Vagina (tissue), 2 donors: ENCODE measurements around the gene TMBIM6. TPM values are rescaled to one million over a fixed set of nuclear protein-coding genes. Genes with fewer than 3 reads are reported as not detected.

Source experiments
- DNase-seq, 2 donors: peaks; one replicate each; pipeline ENCODE4 v3.0.0-alpha.2; 2017; ENCODE audit errors: extremely low spot score in 2 of 2
- H3K27ac ChIP-seq: fragments of 200-600 bp; sonication (generic); one replicate; pipeline ENCODE4 v1.5.1; 2019
- H3K27me3 ChIP-seq: fragments of 200-600 bp; sonication (generic); one replicate; pipeline ENCODE4 v1.5.1; 2019
- H3K36me3 ChIP-seq, 2 donors: fragments of 200-600 bp; sonication (generic); one replicate each; pipeline ENCODE4 v1.5.1; 2017 to 2019
- H3K4me1 ChIP-seq: fragments of 200-600 bp; sonication (generic); one replicate; pipeline ENCODE4 v1.5.1; 2019
- H3K4me3 ChIP-seq, 2 donors: fragments of 200-600 bp; sonication (generic); 1 replicate in 1 of 2; 2 replicates in 1 of 2; pipeline ENCODE4 v1.5.1; 2016 to 2019
- H3K9me3 ChIP-seq: fragments of 200-600 bp; sonication (generic); one replicate; pipeline ENCODE4 v1.5.1; 2019
- CTCF ChIP-seq, 3 experiments: fragments of 450-650 bp in 2 of 3; fragments of 200-600 bp in 1 of 3; sonication (generic) in 1 of 3; IDR thresholded peaks; one replicate each; pipeline ENCODE4 v1.5.1; 2017 to 2019; ENCODE audit warnings: antibody characterized with exemption in 3 of 3, mild to moderate bottlenecking in 2 of 3, moderate library complexity in 2 of 3
- POLR2A ChIP-seq, 2 donors: fragments of 450-650 bp; IDR thresholded peaks; one replicate each; pipeline ENCODE4 v1.6.1; 2017; ENCODE audit warnings: antibody characterized with exemption in 2 of 2, mild to moderate bottlenecking in 2 of 2, moderate library complexity in 2 of 2
- POLR2AphosphoS5 ChIP-seq, 2 donors: sonication (generic); formaldehyde crosslinking; IDR thresholded peaks; one replicate each; pipeline ENCODE4 v1.9.0; 2017; ENCODE audit warnings: antibody characterized with exemption in 2 of 2, mild to moderate bottlenecking in 2 of 2, low read depth in 1 of 2; ENCODE audit not compliant: insufficient read depth in 1 of 2
- intact Hi-C: fragments of 100-400 bp; cut with DNase I; formaldehyde crosslinking; loops from one replicate; pipeline ENCODE4 v1.15.1; 2023
- total RNA-seq: library from RNA; depleted of rRNA; stranded (reverse); fragments of >200 nt; gene quantifications from one replicate; pipeline ENCODE4 v1.2.3, GENCODE V29; 2016

TMBIM6 gene
- total RNA-seq, 1 donor from 2014 or later: 240 TPM

GRCh38 chr12:49697808-49698207 lies 43.5 kb upstream of the TMBIM6 start:
- Histone ChIP-seq H3K4me3 (no peak overlapping the region), H3K36me3 (no peaks in the 10 kb centered on the region), H3K4me1 (peaks cover 14% of the 10 kb centered on the region), H3K9me3 (no peaks in the 10 kb centered on the region), H3K27ac (no peak overlapping the region), H3K27me3 (no peaks in the 10 kb centered on the region)
- DNase-seq: no peak
- no peak for TF ChIP-seq POLR2A (IDR thresholded peaks at IDR 0.05)
- TF ChIP-seq POLR2AphosphoS5 (IDR thresholded peaks at IDR 0.05; ENCODE audit: insufficient read depth in 1 of 2, low read depth in 1 of 2): no peak
- no peak for TF ChIP-seq CTCF (IDR thresholded peaks at IDR 0.05)
- intact Hi-C loops: no loop called here

GRCh38 chr12:49698619-49699545 lies 42.5 kb upstream of the TMBIM6 start:
- no peak for DNase-seq
- intact Hi-C loops: no loop called here
- Histone ChIP-seq H3K36me3 (no peaks in the 10 kb centered on the region), H3K27ac (peak overlapping the region; percentile 39), H3K27me3 (no peaks in the 10 kb centered on the region), H3K4me1 (peaks cover 21% of the 10 kb centered on the region), H3K4me3 (no peak overlapping the region), H3K9me3 (no peaks in the 10 kb centered on the region)
- TF ChIP-seq POLR2A (IDR thresholded peaks at IDR 0.05): no peak
- no peak for TF ChIP-seq CTCF (IDR thresholded peaks at IDR 0.05)
- no peak for TF ChIP-seq POLR2AphosphoS5 (IDR thresholded peaks at IDR 0.05; ENCODE audit: insufficient read depth in 1 of 2, low read depth in 1 of 2)

- no peaks in the 10 kb centered on the region for H3K36me3 ChIP-seq
Measured at GRCh38 chr12:49702009-49702408, 39.3 kb upstream of the TMBIM6 start.

DNA sequence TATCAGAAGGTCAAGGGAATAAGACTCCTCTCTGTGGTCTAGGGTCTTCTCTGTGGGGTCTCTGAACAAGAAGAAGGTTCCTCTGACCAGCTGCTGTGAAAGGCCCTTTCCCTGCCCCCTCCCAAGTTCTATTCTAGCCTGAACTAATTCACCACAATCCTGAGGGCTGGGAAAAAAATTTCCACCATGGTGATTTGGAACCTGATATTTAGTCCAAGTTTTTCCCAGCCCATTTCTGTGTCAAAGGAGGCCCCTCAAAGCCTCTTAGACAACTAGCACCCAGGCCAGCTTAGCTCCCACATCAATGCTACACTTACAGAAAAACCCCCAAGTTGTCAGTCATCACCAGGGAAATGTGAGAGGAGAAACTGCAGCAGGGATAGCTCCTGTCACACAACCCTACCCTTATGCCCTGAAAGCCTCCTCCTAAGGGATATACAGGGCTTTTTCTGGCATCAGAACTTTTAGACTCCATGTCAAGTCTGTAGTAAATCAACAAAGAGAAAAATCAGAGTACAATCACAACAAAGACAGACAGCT lies 38.6 kb upstream of the TMBIM6 start:
- peaks cover 34% of the 10 kb centered on the region for H3K4me1 ChIP-seq
- H3K9me3 ChIP-seq: no peaks in the 10 kb centered on the region
- intact Hi-C loops: no loop called here
- TF ChIP-seq POLR2AphosphoS5 (IDR thresholded peaks at IDR 0.05; ENCODE audit: insufficient read depth in 1 of 2, low read depth in 1 of 2) (no peak), CTCF (IDR thresholded peaks at IDR 0.05) (no peak), POLR2A (IDR thresholded peaks at IDR 0.05) (no peak)
- H3K27ac ChIP-seq: no peak overlapping the region
- H3K27me3 ChIP-seq: no peaks in the 10 kb centered on the region
- no peak overlapping the region for H3K4me3 ChIP-seq
- no peaks in the 10 kb centered on the region for H3K36me3 ChIP-seq
- no peak for DNase-seq

More at GRCh38 chr12:49702009-49702408, 39.3 kb upstream of the TMBIM6 start:
- intact Hi-C loops: no loop called here
- H3K27ac ChIP-seq: no peak overlapping the region
- H3K27me3 ChIP-seq: no peaks in the 10 kb centered on the region
- no peak for TF ChIP-seq CTCF (IDR thresholded peaks at IDR 0.05)
- no peak for TF ChIP-seq POLR2A (IDR thresholded peaks at IDR 0.05)
- DNase-seq: no peak
- no peak overlapping the region for H3K4me3 ChIP-seq
- H3K4me1 ChIP-seq: peaks cover 33% of the 10 kb centered on the region
- no peaks in the 10 kb centered on the region for H3K9me3 ChIP-seq

DNA sequence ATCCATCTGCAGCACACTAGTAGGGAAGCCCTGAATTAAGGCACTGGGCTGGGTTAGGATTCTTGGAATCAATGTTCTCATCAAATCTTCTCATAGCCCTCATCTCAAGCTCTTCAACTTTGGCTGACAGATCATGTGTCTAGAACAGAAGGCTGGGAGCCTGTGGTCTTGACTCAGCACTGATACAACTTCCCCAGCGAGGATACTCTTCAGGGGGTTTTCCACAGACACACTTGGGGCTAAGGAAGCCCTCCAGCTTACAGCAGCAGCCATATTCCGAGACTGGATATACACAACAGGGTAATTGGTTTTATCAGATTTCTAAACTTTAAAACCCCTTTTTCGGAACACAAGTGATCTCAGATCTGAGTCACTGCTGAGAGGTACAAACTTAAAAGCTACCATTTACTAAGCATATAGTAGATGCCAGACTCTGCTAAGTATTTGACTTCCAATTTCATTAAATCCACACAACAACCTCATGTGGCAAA lies 37.7 kb upstream of the TMBIM6 start:
- intact Hi-C loops: no loop called here
- no peak overlapping the region for H3K27ac ChIP-seq
- H3K4me1 ChIP-seq: peaks cover 31% of the 10 kb centered on the region
- H3K9me3 ChIP-seq: no peaks in the 10 kb centered on the region
- DNase-seq: no peak
- no peak overlapping the region for H3K4me3 ChIP-seq
- H3K36me3 ChIP-seq: no peaks in the 10 kb centered on the region
- no peak for TF ChIP-seq POLR2A (IDR thresholded peaks at IDR 0.05)
- TF ChIP-seq POLR2AphosphoS5 (IDR thresholded peaks at IDR 0.05; ENCODE audit: insufficient read depth in 1 of 2, low read depth in 1 of 2): no peak
- TF ChIP-seq CTCF (IDR thresholded peaks at IDR 0.05): no peak
- H3K27me3 ChIP-seq: no peaks in the 10 kb centered on the region
